Stimulated activated CD8-positive, alpha-beta memory T cell treated with anti-CD3 and anti-CD28 coated beads, Interleukin-15, amount 100 ng/mL, for 48 hours (primary cell): Measurements from ENCODE around the gene PRSS56.

Experiments
- DNase-seq, 2 donors: peaks; one replicate each; pipeline ENCODE4 v3.0.0-alpha.2; 2020; ENCODE audit warnings: low read depth in 2 of 2

The PRSS56 gene

DNA sequence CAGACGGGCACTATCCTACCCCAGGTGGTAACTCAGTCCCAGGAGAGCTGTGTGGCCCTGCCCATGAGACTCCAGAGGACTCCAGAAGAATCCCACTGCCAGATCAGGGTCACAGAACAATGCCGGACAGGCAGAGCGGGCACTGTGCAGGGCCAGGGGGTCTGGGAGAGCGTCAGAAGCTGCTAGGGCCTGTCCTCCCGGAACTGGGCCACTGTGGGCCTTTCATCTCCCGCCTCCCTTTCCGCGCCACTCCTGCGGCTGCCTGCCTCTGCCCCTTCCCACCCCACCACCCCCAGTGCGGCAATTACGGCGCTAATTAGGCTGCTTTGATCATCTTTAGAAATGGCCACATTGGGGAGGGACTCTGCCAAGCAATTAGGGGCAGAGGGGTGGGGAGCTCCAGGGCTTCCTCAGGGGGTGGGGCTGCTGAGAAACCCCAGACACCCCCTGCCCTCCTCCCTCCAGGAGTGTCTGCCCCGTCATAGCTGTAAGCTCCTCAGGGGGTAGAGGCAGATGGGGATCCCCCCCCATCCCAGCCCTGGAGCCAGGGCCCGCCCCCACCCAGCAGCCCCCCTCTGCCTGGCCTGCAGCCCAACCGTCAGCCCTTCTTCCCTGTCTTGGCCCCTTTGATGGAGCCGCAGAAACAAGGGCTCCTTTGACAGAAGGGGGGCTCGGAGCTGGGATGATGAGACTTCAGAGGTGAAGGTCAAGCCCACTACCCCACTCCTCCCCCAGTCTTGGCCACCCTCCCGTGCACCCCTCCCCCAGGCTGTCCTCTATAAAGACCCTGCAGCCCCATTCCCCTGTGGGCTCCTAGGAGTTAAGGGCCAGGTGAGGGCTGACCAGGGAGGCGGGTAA, at the start of gene PRSS56:
Gene PRSS56 (plus strand): TSS at position 808 of the 858 bp plus-strand sequence. CDS start 211 bp downstream, outside the sequence.
- no peak for DNase-seq

DNA sequence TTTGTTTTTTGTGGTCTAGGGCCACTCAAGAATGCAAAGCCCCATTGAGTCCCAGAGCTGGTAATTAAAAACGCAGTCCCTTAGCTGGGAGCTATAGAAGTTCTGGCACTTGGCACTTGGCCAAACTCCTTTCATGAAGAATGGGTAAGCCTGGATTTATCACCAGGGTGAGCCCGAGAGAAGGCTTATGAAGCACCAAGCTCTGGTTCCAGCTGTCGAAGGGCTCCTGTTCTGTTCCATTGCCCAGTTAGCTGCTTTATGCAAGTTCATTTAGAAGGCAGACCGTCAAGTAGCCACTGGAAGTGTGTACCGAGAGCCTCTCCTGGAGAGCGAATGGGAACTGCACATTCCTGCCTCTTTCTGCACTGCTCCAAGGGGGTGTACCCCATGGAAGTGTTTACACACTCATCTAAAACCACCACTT, 46.7 kb upstream of the PRSS56 start:
- no peak for DNase-seq

DNA sequence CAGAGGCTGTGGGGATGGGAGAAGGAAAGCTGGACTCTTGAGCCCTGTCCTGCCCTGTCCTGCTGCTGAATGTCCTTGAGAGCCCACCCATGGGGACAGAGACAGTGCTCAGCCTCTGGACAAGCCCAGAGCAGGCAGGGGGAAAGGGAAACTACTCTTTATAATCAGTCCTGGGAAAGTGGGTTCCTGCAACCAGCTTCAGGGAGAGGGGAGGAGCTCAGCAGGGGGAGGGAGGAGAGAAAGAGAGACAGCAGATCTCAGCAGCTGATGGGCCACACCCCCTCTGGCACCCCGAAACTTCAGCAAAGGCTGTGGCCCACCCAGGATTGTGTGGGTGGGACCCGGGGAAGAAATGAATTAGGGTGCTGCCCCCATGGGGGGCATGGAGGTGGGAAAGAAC, 44.1 kb upstream of the PRSS56 start:
- DNase-seq = no peak

DNA sequence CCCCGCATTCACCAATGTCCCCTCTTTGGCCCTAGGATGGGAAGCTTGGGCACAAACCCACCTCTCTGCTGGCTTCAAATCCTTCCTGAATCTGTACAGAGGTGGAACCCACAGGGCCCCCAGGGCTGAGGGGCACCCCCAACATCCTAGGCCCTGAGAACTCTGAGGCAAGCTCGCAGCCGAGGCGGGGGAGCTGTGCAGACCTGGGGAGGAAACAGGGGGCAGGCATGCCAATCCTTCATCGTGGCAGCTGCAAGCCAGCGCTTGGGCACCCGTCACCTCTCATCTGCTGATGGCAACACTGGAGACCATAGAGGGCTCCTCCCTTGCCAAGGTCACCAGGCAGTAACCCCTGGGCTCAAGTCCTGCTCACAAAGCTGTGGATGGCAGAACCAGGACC, 43.4 kb upstream of the PRSS56 start:
- DNase-seq = no peak

DNA sequence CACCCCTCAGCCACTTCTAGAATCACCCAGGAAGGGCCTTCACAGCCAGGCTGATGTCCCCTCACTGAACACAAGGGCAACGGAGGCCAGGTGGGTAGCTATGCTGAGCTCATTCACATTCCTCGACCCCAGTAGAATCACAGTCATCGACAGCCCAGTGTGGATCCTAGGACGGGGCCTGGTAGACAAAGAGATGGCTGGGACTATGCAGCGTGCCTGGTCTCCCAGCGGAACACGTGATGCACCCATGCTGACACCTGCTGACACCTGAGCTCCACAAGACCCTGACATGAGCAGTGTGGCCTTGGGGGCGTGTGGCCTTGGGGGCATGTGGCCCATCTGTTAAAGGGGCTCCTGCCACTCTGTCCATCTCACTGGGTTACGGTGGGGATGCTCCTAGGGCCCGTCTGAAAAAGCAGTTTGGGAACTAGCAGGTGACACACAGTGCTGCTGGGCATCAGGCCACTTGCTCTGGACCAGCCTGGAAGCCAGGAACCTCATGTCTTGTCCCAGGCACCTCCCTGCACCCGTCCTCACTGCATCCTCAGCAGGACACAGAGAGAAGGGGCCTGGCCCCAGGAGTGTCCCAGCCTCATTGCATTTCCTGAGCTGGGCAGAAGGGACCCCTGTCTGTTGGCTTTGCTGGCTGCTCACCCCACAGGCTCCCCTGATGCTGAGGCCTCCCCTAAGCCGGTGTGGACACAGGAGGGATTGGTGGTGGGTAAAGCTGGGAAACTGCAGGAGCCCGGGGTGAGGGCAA, 42.3 kb upstream of the PRSS56 start:
- no peak for DNase-seq

DNA sequence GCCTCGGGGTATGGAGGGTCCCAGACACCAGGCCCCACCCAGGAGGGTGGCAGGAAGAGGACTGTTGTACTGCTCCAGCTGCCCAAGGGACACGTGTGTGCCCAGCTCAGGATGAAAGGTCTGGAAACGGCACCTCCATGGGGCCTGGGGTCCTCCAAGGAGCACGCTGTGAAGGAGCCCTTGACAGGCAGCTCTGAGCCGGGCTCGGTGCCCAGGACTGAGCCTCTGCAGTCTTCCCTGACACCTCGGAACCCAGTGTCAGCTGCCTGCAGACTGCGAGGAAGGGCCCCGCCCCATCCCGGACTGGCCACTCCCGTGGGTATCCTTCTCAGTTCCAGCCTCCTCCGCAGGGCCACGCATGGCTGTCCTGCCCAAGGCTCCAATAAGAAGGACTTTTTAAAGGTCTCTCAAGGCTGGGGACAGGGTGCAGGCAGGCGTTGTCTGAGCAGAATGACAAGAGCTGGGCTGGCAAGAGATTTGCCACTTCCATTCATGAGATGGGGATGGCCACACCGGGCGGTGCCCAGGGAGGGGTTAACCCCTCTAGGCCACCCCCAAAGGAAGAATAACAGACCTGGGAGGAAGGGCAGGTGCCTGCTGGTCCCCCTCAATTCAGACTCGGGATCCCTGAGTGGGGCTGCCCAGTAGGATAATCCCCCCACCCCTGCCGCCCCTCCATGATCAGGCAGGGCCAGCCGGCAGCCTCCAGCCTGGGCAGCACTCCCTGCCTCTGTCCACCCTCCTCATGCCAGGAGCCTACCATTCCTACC, 41.4 kb upstream of the PRSS56 start:
- no peak for DNase-seq

DNA sequence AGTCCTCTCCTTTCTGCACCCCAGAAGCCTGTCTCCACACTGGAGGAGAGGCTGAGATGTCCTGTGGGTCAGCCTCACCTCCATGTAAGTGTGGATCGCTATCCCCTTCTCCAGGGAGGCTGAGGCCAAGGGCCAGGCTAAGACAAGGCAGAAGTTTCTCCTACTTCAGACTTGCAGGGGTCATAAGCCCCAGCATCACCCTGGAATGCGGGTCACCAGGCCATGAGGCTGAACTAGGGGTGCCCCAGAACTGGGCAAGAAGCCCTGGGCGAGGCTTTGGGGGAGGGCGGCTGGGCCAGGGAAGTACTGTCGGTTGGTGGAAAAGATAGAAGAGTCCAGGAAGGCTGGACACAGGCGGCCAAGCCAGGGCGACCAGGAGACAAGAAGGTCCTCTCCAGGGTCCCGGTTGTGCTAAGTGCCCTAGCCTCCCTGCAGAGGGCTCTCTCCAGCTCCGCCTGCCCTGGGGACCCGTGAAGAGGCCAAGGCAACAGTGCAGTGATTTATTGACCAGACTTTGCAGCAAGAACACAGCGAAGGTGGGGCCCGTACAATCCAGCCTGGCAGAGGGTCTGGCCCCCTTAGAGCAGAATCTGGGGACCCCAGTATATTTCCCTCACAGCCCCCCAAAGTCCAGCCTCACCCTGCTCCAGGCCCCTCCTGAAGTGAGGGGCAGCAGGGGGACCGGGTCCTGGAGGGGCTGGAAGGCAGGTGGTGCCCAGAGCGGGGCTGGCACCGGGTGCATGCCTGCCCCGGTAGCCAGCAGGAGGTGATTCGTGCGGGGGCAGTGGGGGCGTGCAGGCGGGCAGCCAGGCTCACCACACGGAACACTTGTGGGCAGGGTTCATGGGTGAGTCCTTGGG, 40.6 kb upstream of the PRSS56 start:
- DNase-seq = no peak

DNA sequence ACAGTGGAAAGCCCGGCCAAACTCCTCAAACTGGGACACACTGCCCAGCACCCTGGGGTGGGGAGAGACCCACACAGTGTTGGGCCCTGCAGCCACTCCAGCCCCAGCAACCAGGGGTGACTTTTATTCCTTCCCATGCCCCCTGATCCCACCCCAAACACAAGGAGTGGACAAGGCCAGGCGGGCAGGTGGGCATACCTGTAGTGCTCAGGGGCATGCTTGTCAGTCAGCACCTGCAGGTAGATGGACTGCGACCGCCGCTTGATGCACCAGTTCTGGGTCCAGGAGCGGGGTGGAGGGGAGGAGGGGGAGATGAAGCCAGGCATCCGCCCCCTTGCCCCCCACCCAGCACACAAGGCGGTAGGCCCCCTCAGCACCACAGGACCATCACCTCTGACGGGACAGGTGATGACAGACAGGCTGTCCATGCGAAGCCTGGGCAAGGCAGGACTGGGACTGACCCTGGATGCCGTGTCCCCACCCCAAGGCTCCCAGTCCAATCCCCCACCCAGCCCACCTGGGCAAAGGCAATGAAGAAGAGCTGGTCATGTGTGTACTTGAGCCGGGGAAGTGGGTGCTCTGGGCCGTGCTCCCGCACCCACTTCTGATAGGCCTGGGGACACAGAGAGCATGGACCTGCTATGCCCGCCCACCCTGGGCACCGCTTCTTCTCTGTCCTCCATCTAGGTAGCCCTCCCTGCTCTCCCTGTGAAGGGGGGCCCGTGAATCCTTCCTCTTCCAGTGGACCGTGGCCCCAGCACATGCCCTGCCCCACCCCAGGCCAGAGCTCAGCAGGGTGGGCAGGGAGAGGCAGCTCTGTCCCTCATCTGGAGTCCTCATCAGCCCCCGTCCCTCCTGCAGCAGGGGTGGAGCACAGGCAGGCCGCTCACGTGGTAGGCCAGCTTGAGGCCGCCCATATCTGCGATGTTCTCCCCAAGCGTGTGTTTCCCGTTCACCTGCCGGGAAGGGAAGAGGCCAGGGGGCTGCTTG, 39.7 kb upstream of the PRSS56 start:
- no peak for DNase-seq

DNA sequence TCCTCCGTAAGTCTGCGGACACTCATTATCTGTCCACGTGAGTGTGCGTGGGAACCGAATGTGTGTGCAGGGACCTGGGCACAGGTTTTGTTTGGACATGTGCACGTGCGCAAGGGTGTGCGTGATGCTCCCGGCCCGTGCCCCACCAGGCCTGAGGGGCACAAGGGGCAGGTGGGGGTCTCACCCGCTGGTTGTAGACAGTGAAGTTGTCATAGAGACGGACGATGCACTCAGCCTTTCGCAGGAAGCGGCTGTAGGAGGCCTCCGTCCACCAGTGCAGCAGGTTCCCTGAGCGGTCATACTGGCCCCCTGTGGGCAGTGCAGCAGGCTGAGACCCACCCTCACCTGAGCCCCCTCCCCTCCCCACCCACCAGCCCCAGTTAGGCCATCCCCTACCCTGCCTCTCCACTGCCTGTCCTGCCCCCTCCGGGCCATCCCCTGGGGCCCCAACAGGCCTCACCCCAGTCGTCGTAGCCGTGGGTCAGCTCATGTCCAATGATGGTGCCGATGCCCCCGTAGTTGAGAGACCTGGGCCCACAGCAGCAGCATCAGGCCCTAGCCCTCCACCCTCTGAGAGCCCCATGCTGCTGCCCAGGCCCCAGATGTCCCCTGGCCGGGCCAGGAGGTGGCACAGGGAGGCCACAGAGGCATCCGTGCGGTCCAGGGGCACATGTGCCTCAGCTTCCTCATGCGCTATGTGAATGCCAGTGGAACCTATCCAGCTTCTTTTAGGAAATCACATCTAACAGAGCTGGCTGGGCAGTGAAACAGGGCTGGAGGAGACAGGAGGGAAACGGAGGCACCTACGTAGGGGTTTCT, 38.7 kb upstream of the PRSS56 start:
- no peak for DNase-seq

DNA sequence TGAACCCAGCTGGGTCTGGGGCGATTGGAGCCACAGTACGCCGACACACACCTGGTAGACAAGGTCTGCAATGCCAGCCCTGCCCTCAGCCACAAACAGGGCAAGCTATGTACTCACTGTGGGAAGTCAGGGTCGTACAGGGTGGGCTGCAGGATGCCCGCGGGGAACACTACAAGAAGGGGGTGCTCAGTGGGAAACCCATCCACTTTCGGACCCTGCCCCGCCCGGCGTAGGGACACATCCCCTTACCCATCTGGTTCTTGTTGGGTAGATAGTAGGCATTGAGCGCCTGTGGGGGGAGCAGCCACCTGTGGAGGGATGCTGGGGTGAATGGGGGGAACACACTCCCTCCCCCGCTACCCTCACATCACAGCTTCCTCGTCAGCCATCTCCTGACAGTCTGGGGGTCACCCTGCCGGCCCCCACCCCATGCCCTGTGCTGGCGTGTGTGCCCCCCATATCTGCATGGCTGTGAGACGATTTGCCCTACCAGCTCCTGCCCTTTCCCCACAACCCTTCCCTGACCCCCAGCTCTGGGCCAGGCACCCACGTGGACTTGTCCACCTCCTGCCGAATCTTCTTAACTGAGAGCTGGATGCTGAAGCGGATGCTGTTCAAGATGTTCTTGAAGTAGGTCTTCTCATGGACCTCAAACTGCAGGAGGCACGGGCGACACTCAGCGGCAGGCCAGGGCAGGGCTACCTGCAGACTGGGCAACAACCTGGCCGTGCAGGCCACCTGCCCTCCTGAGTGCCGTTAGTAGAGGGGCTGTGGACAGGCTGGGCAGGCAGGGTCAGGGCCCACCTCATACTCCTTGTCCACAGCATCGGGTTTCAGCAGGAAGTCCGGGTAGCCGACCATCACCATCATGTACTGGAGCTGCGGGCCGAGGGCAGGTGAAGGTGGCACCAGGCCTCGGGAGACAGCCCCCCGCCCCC, 37.6 kb upstream of the PRSS56 start:
- DNase-seq = no peak

DNA sequence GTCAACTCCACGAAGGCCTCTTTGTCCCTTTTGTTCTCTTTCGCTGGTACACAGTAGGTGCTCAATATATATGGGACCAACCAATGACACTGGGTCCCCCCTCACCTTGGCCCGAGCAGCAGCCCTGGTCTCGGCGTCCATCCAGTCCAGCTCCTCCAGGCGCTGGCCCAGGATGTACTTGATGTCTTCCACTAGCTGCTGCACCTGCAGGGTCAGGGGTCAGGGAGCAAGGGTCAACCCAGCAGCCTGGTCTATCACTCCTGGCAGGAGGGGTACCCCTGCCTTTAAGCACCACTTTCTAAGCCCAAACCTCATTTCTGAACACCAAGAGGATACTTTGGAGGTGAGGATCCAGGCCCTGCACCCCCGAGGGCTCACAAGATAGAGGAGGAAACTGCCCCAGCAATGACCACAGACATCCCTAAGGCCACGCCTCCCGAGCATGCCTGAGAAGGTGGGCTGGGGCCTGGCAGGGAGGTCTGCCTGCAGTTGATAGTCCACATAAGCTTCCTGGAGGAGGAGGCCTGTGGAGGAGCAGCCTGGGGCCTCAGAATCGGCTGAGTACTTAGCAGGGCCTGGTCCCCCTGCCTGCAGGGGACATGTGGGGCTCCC, 36.8 kb upstream of the PRSS56 start:
- DNase-seq = no peak

DNA sequence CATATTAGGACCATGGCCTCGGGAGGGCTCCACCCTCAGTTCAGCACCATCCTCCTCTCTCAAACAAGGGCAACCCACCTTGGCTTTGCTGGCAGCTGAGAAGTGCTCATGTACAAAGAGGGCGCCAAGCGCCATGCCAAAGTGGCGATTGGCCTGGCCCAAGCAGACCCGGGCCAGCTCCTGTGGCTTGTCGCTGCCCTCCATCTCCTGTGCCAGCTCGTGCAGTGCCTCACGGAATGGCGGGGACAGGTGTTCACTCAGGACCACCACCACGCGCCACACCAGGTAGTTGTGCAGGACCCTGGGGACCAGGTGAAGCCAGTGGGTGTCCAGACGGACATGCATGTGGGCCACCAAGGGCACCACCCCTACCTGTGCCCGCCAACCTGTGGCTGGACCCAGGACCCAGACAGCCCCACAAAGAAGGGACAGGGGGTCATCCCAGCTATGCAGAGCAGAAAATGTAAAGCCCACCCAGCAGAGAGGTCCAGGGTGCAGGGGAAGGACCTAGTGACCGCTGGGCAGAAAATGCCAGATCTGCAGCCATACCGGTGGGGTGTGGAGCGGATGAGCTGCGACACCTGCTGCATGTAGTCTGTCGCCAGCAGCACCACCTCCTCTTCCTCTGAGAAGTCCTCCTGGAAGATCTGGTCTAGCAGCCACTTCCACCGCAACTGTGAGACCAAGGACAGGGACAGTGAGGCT, 36.1 kb upstream of the PRSS56 start:
- no peak for DNase-seq

DNA sequence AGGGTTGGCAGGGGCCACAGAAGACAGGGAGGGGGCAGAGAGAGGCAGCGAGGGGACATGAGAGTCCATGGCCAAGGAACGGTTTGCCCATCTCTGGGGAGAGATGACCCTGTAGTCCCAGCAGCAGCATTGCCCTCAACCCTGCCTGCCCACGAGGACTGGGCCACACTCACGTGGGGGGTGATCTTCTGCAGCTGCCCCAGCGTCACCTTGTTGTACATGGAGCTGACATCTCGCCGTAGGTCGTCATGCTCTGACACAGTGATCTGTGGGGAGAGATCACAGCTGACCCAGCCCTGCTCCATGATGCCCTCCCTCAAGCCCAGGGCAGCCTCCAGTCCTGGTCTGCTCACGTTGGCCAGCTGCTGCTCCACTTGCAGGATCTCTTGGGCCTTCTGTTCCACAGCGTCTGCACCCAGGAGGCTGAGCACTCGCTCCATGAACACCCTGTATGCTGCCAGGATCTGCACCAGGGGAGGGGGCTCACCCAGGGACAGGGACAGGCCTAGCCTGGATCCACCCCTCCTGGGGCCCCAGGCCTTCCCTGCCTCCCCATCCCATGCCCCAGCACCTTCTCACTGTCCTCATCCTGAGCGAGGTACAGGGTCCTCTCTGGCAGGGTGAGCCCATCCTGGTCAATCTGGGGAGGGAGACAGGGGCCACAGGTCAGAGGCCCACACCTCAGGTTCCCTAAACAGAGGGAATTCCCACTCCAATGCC, 35.4 kb upstream of the PRSS56 start:
- DNase-seq = no peak

DNA sequence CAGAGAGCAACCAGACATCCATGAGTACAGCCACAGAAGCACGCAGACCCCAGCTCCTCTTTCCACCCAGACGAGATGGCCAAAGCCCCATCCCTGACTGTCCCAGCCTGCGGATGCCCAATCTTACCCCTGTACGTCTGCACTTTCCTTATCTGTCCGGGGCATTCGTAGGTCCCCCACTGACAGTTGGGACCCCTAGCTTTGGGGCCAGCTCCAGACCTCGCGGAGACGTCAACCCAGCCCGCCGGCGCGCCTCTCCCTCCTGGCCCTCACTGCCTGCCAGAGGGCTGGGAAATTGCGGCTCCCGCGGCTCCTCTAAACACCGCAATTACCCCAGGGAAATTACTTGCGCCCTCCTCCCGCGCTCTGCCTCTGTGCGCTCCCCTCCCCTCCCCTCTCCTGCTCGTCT, 34.8 kb upstream of the PRSS56 start:
- DNase-seq = no peak

DNA sequence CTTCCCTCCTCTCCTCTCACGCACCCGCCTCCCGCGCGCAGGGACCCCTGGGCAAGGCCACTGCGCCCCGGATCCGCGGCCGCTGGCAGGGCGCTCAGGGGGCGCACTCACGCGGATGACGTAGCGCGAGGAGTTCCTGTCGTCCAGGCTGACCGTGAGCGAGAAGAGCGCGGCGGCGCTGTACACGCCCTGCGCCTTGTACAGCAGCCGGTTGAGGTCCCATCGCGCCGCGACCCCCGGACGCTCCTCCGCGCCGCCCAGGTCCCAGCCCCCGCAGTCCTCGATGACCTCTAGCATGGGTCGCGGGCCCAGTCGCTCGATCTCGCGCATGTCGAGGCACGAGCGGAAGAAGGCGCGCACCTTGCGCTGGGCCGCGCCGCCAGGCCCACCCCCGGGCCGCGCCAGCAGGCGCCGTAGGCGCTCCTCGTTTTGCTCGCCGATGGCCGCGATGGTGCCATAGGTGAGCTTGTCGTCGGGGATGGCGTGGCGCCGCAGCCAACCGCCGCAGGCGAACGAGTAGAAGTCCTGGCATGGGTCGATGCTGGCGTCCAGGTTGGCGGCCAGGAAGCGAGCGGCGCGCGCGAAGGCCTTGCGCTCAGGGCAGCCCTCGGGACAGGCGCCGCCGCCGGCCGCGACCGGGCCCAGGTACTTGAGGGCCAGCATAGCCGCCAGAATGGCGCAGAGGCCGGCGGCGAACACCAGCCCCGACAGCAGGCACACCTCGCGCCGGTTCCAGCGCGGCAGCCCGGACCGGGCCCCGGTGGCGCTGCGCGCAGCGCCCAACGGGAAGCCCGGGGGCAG, 34.2 kb upstream of the PRSS56 start:
- DNase-seq = no peak
